K562 treated with DMSO at 1 percent for 4 hours (cell line): ENCODE measurements around the gene PIEZO1. TPM values are rescaled to one million over a fixed set of nuclear protein-coding genes. Genes with fewer than 3 reads are reported as not detected.

Source experiments
- total RNA-seq: library from RNA; unstranded; fragments of 300-600 nt; gene quantifications from 2 replicates; pipeline ENCODE4 v1.2.3, GENCODE V29; 2022; ENCODE audit not compliant: insufficient read depth

Gene PIEZO1
- 237 and 289 TPM in 2 replicates for total RNA-seq

GRCh38 chr16:88785106-88785924, at the start of gene PIEZO1:
Gene PIEZO1, minus strand, starts transcription at chr16:88785220. Its CDS starts 256 bp downstream, at chr16:88784964.

DNA sequence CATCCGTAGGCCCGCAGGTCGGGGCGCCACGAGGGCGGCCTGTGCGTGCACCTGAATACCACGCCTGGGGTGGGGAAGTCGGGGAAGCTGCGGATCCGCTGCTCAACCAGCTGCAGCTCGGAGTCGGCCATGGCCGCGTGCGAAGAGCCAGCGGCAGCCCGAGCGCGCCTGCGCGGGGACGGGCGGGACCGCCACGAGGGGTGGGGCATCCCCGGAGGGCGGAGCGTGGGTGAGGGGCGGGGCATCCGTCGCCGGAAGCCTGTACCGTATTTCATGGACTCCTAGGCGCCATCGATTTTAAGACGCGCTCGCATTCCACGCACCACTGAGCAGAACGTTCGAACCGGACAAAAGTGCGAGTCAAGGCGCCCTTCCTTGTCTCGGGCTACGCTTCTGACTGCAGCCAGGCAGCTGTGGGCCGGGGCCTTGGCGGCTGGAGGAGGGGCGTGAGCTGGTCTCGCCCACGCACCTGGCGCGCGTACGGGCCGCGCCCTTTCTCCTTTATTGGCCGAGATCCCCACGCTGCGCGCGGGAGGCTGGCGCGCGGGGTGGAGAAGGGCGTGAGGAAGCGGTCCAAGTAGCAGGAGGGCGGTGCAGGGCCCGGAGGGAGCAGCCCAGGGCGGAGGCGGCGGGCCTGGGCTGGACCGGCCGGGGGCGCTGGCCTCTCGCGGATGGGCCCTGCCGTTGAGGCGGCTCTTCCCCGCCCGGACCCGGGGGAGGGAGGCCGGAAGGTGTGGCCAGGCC, 26.9 kb upstream of the PIEZO1 start, which contains the start of gene APRT:
TSS of gene APRT (minus strand) at position 160 of the 744 bp plus-strand sequence. CDS start at position 131, 29 bp downstream.

DNA sequence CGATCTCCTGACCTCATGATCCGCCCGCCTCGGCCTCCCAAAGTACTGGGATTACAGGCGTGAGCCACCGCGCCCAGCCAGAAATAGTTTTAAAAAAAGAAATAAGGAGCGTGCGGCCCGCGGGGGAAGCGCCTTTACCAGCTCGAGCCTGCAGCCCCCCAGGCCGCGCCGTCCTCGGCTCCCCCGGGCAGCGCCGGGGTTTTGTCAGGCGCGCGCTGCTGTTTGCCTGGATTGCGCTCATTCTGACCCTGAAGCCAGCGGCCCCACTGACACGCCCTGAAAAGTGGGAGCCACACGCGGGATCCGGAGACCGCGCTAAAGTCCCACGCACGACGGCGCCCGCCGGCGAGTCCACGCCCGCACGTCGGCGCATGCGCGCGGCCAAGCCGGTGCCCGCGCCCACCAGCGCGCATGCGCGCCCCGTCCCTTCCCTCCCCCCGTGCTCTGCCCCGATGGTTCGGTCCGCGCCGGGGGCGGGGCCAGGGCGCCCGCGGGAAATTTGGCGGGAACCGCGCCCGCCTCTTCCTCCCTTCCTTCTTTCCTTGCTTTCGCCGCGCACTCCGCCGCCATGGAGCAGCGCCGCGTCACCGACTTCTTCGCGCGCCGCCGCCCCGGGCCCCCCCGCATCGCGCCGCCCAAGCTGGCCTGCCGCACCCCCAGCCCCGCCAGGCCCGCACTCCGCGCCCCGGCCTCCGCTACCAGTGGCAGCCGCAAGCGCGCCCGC, 18.4 kb upstream of the PIEZO1 start, which contains the start of gene CDT1:
TSS of gene CDT1 (plus strand) at position 526 of the 724 bp plus-strand sequence. CDS start at position 569, 43 bp downstream.

GRCh38 chr16:88706229-88706964, 78.6 kb downstream of the PIEZO1 start, which contains the start of the genes CTU2 and RNF166:
Gene CTU2, plus strand, starts transcription at chr16:88706503. Its CDS starts 28 bp downstream, at chr16:88706531.
Gene RNF166, minus strand, starts transcription at chr16:88706408. Its CDS starts 83 bp downstream, at chr16:88706325.

GRCh38 chr16:88686439-88687253, 98.4 kb downstream of the PIEZO1 start, which contains the start of gene SNAI3:
Gene SNAI3, minus strand, starts transcription at chr16:88686507. Its CDS starts 101 bp downstream, at chr16:88686406.

Other genes with a start within 250 kb of the PIEZO1 start
- 47.3 and 54.5 TPM in 2 replicates for gene ZC3H18, start 214.8 kb downstream of the PIEZO1 start, total RNA-seq
- gene IL17C, start 146.6 kb downstream of the PIEZO1 start, total RNA-seq: not detected in 2 replicates
- gene CYBA, start 134.2 kb downstream of the PIEZO1 start, total RNA-seq: 618 and 683 TPM in 2 replicates
- 88.8 and 102 TPM in 2 replicates for gene MVD, start 122.1 kb downstream of the PIEZO1 start, total RNA-seq
- 1.8 TPM in 1 of 2 replicates, not detected in the other for gene SNAI3, start 98.7 kb downstream of the PIEZO1 start, total RNA-seq
- gene RNF166, start 78.8 kb downstream of the PIEZO1 start, total RNA-seq: 51.2 and 58.8 TPM in 2 replicates
- 31.2 and 36.6 TPM in 2 replicates for gene CTU2, start 78.7 kb downstream of the PIEZO1 start, total RNA-seq
- 235 and 248 TPM in 2 replicates for gene CDT1, start 18.6 kb upstream of the PIEZO1 start, total RNA-seq
- 276 and 300 TPM in 2 replicates for gene APRT, start 26.7 kb upstream of the PIEZO1 start, total RNA-seq
- gene GALNS, start 71.7 kb upstream of the PIEZO1 start, total RNA-seq: 10.0 and 10.5 TPM in 2 replicates
- 48.4 and 59.9 TPM in 2 replicates for gene TRAPPC2L, start 71.9 kb upstream of the PIEZO1 start, total RNA-seq
- 1.9 TPM in 1 of 2 replicates, not detected in the other for gene PABPN1L, start 81.4 kb upstream of the PIEZO1 start, total RNA-seq
- 13.8 and 28.6 TPM in 2 replicates for gene CBFA2T3, start 192.0 kb upstream of the PIEZO1 start, total RNA-seq